OCI-LY1 (cell line): ENCODE data around the gene ADAMTS3.

Source experiments
- H2AFZ ChIP-seq: fragments of 200-600 bp; sonication (generic), shearing (Covaris generic); 2 replicates; pipeline ENCODE4 v1.6.0; 2014; ENCODE audit warnings: antibody characterized with exemption, mild to moderate bottlenecking, low read length
- H3F3A ChIP-seq: fragments of 200-600 bp; sonication (generic), shearing (Covaris generic); 2 replicates; pipeline ENCODE4 v1.6.0; 2014; ENCODE audit warnings: mild to moderate bottlenecking, antibody characterized with exemption, low read length, moderate library complexity; ENCODE audit not compliant: insufficient read depth
- H3K27ac ChIP-seq: fragments of 200-600 bp; sonication (generic); 2 replicates; pipeline ENCODE4 v1.5.1; 2014; ENCODE audit warnings: low read length, mixed run types, mild to moderate bottlenecking, low read depth; ENCODE audit not compliant: poor library complexity, severe bottlenecking
- H3K27me3 ChIP-seq: fragments of 200-600 bp; sonication (generic); 2 replicates; pipeline ENCODE4 v1.6.0; 2014; ENCODE audit warnings: antibody characterized with exemption, mild to moderate bottlenecking, low read length, moderate library complexity; ENCODE audit not compliant: insufficient read depth
- H3K36me3 ChIP-seq: fragments of 200-600 bp; sonication (generic); 2 replicates; pipeline ENCODE4 v1.6.1; 2014; ENCODE audit warnings: mild to moderate bottlenecking, antibody characterized with exemption, low read length, moderate library complexity, mixed read lengths; ENCODE audit not compliant: insufficient read depth
- H3K4me1 ChIP-seq: fragments of 200-600 bp; sonication (generic); 2 replicates; pipeline ENCODE4 v1.5.1; 2014; ENCODE audit warnings: mild to moderate bottlenecking, low read length, moderate library complexity; ENCODE audit not compliant: insufficient read depth, severe bottlenecking
- H3K4me2 ChIP-seq: fragments of 200-600 bp; sonication (generic), shearing (Covaris generic); 2 replicates; pipeline ENCODE4 v1.6.1; 2014; ENCODE audit warnings: low read length
- H3K4me3 ChIP-seq: fragments of 200-600 bp; sonication (generic); 2 replicates; pipeline ENCODE4 v1.5.1; 2014; ENCODE audit warnings: low read length, low read depth, mild to moderate bottlenecking, mixed read lengths; ENCODE audit not compliant: poor library complexity, severe bottlenecking
- H3K79me2 ChIP-seq: fragments of 200-600 bp; shearing (Covaris generic); 2 replicates; pipeline ENCODE4 v1.6.1; 2016; ENCODE audit warnings: mixed run types, low read length, mixed read lengths; ENCODE audit not compliant: insufficient read depth
- H3K9ac ChIP-seq: fragments of 200-600 bp; sonication (generic), shearing (Covaris generic); 2 replicates; pipeline ENCODE4 v1.6.1; 2014; ENCODE audit warnings: mild to moderate bottlenecking, low read length, mixed read lengths
- H3K9me2 ChIP-seq: fragments of 200-600 bp; sonication (generic), shearing (Covaris generic); 2 replicates; pipeline ENCODE4 v1.6.1; 2014; ENCODE audit warnings: low read depth, mild to moderate bottlenecking, low read length, mixed read lengths
- H3K9me3 ChIP-seq: fragments of 200-600 bp; shearing (Covaris generic); 2 replicates; pipeline ENCODE4 v1.6.1; 2014; ENCODE audit warnings: low read length, mixed read lengths
- H4K20me1 ChIP-seq: fragments of 200-600 bp; sonication (generic), shearing (Covaris generic); 2 replicates; pipeline ENCODE4 v1.6.0; 2016; ENCODE audit warnings: mild to moderate bottlenecking, low read length; ENCODE audit not compliant: insufficient read depth
- EZH2 ChIP-seq: fragments of 200-600 bp; sonication (generic), shearing (Covaris generic); IDR thresholded peaks from 2 replicates; pipeline ENCODE4 v1.8.0; 2017; ENCODE audit warnings: borderline replicate concordance, mixed run types, mild to moderate bottlenecking, antibody characterized with exemption, low read length, moderate library complexity, mixed read lengths
- TF ChIP-seq, protein P1 (sequence below): fragments of 200-600 bp; sonication (generic), shearing (Covaris generic); IDR thresholded peaks from 2 replicates; pipeline ENCODE4 v1.5.1; 2017; ENCODE audit warnings: mild to moderate bottlenecking, antibody characterized with exemption, low read length, moderate library complexity, mixed read lengths

The ADAMTS3 gene

DNA sequence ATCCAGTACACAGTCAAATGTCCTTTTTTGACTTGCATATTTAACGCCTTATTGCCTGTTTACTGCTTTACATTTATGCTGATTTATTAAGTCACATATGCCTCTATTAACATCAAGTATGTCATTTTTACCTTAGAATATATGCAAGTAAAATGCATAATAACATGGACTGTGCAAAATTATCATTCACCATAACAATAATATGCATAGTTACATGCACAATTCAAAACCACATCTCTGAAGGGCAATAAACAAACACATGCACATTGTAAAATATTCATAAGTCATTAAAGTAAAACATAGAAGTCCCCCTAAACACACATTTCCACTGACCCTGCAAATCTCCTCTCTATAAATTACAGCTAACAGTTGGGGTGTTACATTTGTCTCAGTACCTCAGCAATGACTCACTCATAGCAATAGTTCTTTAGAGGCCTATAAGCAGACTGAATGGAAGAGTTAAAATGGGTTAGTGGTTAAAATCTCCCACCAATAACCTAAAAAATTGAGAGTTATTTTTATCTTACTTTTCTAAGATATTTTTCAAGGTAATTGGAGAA lies 61.1 kb downstream of the ADAMTS3 start:
- no peak overlapping the region for H2AFZ ChIP-seq
- no peaks in the 10 kb centered on the region for H3K36me3 ChIP-seq
- no peaks in the 10 kb centered on the region for H3K4me1 ChIP-seq
- H3K79me2 ChIP-seq = no peaks in the 10 kb centered on the region
- no peaks in the 10 kb centered on the region for H3K9me3 ChIP-seq
- H3K27me3 ChIP-seq = no peaks in the 10 kb centered on the region
- TF ChIP-seq EZH2 = no peak
- TF ChIP-seq, protein P1, sequence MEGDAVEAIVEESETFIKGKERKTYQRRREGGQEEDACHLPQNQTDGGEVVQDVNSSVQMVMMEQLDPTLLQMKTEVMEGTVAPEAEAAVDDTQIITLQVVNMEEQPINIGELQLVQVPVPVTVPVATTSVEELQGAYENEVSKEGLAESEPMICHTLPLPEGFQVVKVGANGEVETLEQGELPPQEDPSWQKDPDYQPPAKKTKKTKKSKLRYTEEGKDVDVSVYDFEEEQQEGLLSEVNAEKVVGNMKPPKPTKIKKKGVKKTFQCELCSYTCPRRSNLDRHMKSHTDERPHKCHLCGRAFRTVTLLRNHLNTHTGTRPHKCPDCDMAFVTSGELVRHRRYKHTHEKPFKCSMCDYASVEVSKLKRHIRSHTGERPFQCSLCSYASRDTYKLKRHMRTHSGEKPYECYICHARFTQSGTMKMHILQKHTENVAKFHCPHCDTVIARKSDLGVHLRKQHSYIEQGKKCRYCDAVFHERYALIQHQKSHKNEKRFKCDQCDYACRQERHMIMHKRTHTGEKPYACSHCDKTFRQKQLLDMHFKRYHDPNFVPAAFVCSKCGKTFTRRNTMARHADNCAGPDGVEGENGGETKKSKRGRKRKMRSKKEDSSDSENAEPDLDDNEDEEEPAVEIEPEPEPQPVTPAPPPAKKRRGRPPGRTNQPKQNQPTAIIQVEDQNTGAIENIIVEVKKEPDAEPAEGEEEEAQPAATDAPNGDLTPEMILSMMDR = no peak
- no peaks in the 10 kb centered on the region for H3K9me2 ChIP-seq
- H3K9ac ChIP-seq = no peak overlapping the region
- H3K4me3 ChIP-seq = no peak overlapping the region
- H3K27ac ChIP-seq = no peak overlapping the region
- H3K4me2 ChIP-seq = no peak overlapping the region
- H3F3A ChIP-seq = no peaks in the 10 kb centered on the region
- no peaks in the 10 kb centered on the region for H4K20me1 ChIP-seq

DNA sequence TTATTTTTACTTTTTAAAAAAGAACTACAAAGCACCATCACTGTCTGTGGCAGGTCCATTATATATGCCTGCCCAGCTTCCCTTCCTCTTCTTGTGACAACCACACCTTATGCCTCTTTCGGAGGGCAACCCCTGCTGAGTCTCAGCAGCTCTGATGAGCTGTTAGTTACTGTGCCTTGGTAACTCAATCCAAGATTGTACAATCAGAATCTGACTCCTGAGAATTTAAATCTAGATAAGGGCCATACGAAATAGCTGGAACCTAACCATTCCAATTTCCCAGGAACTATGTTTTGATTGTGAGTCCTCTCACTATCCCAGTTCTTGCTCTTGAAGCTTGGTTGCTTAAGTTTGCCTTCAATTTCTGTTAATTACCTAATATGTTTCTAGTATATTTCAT lies 61.9 kb downstream of the ADAMTS3 start:
- no peaks in the 10 kb centered on the region for H3F3A ChIP-seq
- H4K20me1 ChIP-seq = no peaks in the 10 kb centered on the region
- no peak overlapping the region for H3K9ac ChIP-seq

DNA sequence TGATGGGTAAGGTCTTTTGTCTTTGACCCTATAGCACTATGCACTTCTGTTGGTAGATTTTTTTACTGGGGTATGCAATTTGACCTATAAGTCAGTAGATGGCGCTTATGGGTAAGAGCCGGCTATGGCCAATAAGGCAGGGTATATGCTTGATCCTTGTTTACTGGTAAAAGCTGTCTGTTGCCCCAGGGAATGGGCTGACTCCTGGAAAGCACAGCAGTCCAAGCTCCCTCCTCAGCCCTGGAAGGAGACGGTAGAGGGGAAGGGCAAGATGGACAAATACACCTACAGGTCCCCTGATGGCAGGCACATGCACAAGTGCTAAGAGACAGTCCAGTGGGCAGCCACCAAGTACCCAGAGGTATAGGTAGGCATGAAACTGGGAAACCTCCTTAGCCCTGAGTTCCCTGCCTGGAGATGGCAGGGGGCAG lies 63.7 kb downstream of the ADAMTS3 start:
- Histone ChIP-seq H3K4me3 (no peak overlapping the region), H3K36me3 (no peaks in the 10 kb centered on the region), H3K79me2 (no peaks in the 10 kb centered on the region), H4K20me1 (no peaks in the 10 kb centered on the region), H3K27me3 (no peaks in the 10 kb centered on the region), H2AFZ (no peak overlapping the region), H3K9me3 (no peaks in the 10 kb centered on the region), H3K27ac (no peak overlapping the region), H3K9ac (no peak overlapping the region), H3K9me2 (no peaks in the 10 kb centered on the region), H3K4me2 (no peak overlapping the region), H3F3A (no peaks in the 10 kb centered on the region), H3K4me1 (no peaks in the 10 kb centered on the region)
- TF ChIP-seq EZH2 = no peak
- TF ChIP-seq, protein P1 = peak; percentile 78

More for the DNA sequence above, 61.9 kb downstream of the ADAMTS3 start:
- Histone ChIP-seq H2AFZ (no peak overlapping the region), H3K36me3 (no peaks in the 10 kb centered on the region), H3K9me2 (no peaks in the 10 kb centered on the region), H3K27ac (no peak overlapping the region), H3K4me3 (no peak overlapping the region), H3K4me2 (no peak overlapping the region), H3K9me3 (no peaks in the 10 kb centered on the region), H3K4me1 (no peaks in the 10 kb centered on the region), H3K27me3 (no peaks in the 10 kb centered on the region), H3K79me2 (no peaks in the 10 kb centered on the region)
- TF ChIP-seq EZH2 = no peak
- TF ChIP-seq, protein P1 = no peak
